A172 (cell line): ENCODE results near the gene ASCC1. TPM values are rescaled to one million over a fixed set of nuclear protein-coding genes. Genes with fewer than 3 reads are reported as not detected.

ENCODE experiments used
- DNase-seq: peaks from one replicate; pipeline ENCODE4 v3.0.0-alpha.2; 2015; ENCODE audit warnings: low spot score
- total RNA-seq: library from RNA; depleted of rRNA; stranded (reverse); fragments of >200 nt; shearing (Covaris generic); gene quantifications from 2 replicates; pipeline ENCODE4 v1.2.3, GENCODE V29; 2014

ASCC1 gene
- total RNA-seq, 1 experiment from 2014 or later = 30.0 TPM

- DNase-seq = no peak
These were observed 148.5 kb downstream of the ASCC1 start for GRCh38 chr10:72067463-72068125.

DNA sequence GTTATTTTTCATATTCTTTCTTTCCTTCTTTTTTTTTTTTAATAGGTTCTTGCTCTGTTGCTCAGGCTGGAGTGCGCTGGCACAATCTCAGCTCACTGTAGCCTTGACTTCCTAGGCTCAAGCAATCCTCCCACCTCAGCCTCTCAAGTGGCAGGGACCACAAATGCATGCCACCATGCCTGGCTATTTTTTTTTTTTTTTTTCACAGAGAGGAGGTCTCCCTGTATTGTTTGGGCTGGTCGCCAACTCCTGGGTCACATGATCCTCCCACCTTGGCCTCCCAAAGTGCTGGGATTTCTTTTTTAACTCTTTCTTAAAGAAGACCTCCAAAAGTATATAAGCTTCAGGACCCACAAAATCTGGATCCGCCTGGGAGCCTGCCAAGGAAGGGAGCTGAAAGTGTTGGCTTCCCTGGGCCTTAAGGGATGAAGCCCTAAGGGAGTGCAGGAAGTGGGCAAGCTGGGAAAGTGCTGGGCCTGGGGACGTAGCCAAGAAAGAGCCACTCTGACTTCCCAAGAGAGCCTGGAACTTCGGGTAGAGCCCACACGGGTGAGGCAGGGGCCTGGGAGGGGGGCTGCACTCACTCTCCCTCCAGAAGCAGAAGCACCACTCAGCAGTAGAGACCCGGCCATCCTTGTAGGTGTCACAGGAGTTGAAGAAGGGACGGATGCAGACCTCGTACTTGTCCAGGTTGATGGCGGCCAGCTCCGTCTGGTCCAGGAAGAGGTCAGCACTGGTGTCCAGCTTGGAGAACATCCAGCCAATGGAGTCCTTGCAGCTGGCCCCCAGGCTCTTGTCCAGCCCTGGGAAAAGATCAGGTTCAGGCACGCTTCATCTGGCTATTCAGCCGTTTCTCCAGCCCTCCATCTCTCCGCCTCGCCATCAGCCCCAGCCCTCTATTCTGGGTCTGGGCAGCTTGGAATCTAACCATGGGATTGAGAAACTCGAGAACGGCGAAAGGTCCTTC, 149.5 kb downstream of the ASCC1 start:
- DNase-seq = no peak

- peak; percentile 46 for DNase-seq
These were observed 150.5 kb downstream of the ASCC1 start for GRCh38 chr10:72065439-72066025.

GRCh38 chr10:72063703-72064391, 152.2 kb downstream of the ASCC1 start:
- peak; percentile 57 for DNase-seq

DNA sequence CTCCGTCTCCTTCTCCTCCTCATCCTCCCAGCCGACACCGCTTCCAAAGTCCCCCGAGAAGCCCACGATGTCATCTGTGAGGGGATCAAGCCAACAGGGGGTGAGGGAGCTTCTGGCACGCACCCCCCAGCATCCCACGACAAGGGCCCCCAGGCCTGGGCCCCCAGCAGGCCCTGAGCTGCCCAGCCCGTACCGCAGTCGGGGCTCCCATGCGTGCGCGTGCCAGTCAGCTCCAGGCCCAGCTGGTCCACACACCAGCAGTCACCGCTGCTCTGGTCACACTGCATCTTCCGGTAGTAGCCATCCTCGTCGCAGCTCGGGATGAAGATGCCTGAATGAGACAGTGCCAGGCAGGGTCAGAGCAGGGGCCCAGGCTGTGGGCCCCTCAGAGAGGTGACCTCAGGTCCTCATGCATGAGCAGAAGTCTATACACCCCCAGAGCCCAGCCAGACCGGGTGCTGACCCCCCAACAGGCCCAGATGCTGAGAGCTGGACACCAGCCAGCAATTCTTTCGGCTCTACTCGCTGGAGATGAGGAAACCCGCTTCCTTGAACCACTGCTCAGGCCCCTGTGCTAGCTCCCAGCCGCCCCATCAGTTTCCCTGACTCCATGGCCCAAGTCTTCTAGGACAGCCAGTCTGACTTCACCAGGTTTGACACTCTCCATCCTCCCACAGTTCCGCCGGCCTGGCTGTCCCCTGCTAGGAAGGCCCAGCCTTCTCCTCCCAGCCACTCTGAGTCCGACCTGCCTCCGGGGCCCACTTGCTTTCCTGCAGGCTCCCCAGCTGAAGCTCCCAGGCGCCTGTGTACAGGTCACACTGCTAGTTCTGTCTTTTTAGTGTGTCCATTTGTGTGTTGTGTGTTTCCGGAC, 153.0 kb downstream of the ASCC1 start:
- DNase-seq = no peak

- DNase-seq = no peak
These were observed 153.7 kb downstream of the ASCC1 start for GRCh38 chr10:72062382-72062781.

- no peak for DNase-seq
These were observed 154.1 kb downstream of the ASCC1 start for GRCh38 chr10:72061930-72062329.

- DNase-seq = no peak
These were observed 154.6 kb downstream of the ASCC1 start for GRCh38 chr10:72061491-72061890.

DNA sequence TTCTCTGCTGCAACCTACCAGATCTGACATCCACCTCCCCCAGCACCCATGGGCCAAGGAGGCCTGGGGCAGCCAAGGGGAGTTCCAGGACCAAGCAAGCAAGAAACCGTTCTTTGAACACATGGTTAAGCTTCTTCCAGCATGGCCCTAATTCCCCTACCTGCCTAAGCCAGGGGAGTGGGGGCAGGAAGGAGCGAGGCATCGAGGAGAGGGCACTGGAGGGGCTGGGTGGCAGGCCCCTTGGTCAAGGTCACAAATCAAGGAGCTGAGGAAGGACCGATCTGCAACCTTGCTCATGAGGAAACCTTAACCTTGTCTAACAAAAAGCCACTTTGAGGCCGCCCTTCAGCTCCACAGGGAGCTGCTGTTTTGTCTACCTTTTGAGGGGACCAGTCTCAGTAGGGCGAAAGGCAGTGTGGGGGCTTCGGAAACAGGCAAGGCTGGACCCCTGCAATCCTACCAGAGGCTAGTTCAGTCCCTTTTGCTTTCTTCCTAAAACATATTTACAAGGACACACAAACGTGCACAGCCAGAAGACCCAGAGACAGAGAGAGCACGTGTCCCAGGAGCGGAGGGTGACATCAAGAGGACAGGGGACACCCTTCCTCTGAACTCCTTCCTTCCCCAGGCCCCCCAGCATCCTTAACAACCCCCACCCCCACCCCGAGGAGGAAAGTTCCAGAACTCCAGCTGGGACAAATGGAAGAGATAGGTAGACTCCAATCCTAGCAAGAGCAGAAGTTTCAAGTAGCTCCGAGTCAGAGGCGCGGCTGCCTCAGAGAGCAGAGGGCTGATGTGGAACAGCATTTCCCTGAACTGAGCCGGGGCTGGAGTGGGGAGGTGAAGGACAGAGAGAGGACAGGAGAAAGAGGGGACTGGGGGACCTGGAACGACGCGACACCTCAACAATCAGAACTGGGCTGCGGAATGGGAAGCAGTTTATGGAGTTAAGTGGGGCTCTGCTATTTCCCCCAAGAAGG, 155.9 kb downstream of the ASCC1 start:
- no peak for DNase-seq

- no peak for DNase-seq
These were observed 156.9 kb downstream of the ASCC1 start for GRCh38 chr10:72058989-72059842.

DNA sequence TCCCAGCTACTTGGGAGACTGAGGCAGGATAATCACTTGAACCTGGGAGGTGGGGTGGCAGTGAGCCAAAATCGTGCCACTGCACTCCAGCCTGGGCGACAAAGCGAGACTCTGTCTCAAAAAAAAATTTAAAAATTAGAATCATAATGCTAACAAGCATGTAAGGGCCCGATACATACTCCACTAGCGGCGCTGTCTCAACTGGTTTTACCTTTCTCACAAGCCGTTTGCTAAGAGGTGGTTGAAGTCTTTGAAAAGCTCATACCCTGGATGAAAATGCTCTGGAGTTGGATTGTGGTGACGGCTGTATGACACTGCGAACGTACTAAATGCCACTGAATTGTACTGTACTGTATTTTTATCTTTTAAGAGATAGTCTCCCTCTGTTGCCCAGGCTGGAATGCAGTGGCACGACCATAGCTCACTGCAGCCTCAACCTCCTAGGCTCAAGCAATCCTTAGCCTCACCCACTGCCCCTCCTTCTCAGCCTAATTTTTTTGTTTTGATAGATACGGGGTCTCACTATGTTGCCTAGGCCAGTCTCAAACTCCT, 157.7 kb downstream of the ASCC1 start:
- DNase-seq = no peak

DNA sequence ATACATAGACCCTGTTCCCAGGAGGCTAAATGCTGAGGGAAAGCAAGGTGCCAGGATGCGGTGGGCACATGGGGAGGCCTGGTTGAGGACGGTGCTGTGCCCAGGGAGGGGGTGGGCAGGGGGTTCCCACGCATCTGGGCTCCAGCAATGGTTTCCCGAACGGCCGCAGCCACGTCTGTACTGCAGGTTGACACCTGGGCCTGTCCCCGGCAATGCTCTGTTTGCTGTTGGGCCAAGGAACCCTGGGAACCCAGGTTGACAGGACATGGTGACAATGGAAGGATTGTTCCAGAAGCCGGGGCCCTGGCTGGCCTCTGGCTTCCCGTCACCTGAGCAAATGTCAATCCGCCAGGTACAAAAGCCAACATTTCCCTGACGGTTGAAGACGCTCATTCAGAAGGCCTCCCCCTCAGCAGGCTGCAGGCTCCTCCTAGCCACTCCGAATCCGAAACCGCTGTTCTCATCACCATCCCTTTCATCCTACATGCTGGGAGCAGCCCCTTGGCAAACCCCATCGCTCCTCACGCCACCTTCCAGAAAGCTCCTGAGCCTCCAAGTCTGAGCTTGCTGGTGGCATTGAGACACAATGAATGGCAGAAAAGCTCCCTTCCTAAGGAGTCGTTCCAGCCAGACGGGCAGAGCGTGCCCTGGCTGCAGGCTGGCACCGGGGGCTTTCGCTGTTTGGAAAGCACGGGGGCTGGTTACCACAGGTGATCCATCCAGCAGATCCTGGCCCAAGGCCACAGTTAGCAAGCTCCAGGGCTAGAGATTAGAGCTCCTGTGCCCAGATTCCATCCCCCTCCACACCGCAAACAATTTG, 158.9 kb downstream of the ASCC1 start:
- no peak for DNase-seq

- DNase-seq = no peak
These were observed 160.0 kb downstream of the ASCC1 start for GRCh38 chr10:72056113-72056512.

DNA sequence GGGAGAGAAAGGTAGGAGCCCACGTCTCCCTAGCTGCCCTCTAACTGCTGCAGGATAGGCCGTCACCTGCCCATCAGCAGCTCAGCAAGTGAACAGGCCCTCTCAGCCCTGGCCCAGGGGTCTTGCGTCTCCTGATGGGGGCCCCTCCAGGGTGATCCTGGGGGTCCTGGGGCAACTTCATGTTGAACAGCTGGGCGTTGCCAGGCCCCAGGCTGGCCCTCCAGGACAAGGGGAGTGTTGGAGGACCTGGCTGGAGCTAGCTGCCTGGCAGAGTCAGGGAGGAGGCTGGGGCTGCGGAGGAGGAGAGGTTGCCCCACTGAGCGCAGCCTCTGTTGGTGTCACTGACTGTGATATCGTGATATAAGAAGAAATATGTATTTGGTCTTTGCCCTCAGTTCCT, 162.4 kb downstream of the ASCC1 start:
- no peak for DNase-seq

DNA sequence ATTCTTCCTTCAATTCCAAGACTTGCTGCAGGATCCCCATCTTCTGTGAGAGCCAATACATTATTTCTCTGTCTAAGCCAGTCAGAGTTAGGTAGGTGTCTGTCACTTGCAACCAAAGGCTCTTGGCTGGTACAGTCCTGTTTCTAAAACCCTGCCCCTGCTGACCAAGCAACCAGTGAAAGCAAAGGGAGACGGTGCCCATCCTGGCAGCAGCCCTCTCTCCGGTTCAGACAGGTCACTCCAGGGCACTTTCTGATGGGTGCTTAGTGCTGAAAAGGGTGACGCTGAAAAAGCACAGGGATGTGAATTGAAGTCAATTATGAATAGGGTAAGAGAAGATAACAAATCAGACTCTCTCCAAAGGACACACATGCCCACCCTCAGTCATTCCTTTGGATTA, 165.2 kb downstream of the ASCC1 start:
- no peak for DNase-seq

DNA sequence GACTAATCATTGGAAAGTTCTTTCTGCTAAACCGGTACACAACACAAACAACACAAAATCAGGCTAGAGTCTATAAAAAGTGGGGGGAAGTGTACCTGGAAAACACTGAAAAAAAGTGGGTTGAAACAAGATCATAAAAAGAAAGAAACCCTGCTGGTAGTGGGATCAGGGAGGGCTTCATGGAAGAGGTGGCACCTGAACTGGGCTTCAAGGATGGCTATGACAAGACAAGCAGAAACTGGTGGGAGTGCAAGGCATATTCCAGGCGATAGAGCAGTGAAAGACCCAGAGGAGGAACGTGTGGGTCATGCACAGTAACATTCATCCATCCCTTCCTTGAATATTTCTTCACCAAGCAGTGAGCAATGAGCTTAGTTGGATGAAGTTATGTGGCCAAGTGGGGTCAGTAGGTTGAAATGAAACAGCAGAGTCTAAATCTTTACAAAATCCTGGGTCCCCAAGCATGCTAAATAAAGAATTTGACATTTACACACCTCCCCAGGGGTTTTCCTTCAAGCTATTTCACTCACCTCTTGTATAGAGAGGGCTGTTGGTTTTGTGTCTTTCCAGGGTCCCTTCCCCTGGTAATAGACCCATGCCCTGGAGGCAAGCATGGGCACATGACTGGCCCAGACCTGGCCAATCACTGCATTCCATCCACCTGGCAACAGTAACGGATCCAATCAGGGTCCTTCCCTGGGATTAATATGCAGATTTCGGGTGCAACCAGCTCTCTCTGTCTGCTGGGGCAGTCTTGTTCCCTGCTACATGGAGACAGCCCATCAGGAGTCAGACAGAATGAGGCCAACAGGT, 165.9 kb downstream of the ASCC1 start:
- no peak for DNase-seq

GRCh38 chr10:72049472-72049871, 166.6 kb downstream of the ASCC1 start:
- DNase-seq = no peak
